K562 (cell line): Measurements from ENCODE around the gene POLN. TPM values are rescaled to one million over a fixed set of nuclear protein-coding genes. Genes with fewer than 3 reads are reported as not detected.
A peak's percentile ranks its signal among the peaks of the same experiment; 100 is the strongest.

Source experiments
- ATAC-seq: fragments of 200-7000 bp; cut with Tn5 transposase; 3 replicates; pipeline ENCODE4 v1.9.1; 2020; ENCODE audit warnings: moderate library complexity
- BruUV-seq: library from RNA; stranded (reverse); fragments of 400-500 nt; replicated peaks from 2 replicates; lab custom pipeline; 2021; lab: Mats Ljungman, UMichigan
- CTCF ChIA-PET: fragments of 300-600 bp; formaldehyde crosslinking; extraction: SDS; loops from one replicate; lab custom pipeline; 2021; ENCODE audit warnings: low intra/inter-chr PET ratio; lab: Yijun Ruan, JAX
- POLR2A ChIA-PET: fragments of 300-600, 350-650 bp; sonication (Branson Sonifier 250); formaldehyde crosslinking; extraction: SDS; loops from one replicate; lab custom pipeline; 2021; ENCODE audit warnings: antibody characterized with exemption, inconsistent platforms; lab: Yijun Ruan, JAX
- DNase-seq, 4 experiments: peaks; one replicate each; pipeline versions ENCODE4 v3.0.0 to v3.0.0-alpha.2; 2011 to 2018; ENCODE audit warnings: low spot score in 3 of 4, mixed read lengths in 3 of 4; ENCODE audit errors: extremely low read depth in 1 of 4
- FAIRE-seq: peaks from 2 replicates; lab custom pipeline; 2011; peaks lifted over from hg19 to GRCh38; lab: Jason Lieb, UNC
- H2AFZ ChIP-seq: 2 replicates; pipeline ENCODE4 v1.6.0; 2011; ENCODE audit warnings: low read depth, low read length, control low read depth, inconsistent platforms
- H3K27ac ChIP-seq: fragments of 200-600 bp; 3 replicates; pipeline ENCODE4 v1.8.0; 2011; ENCODE audit warnings: low read depth, mild to moderate bottlenecking, control low read depth, inconsistent platforms, low read length, moderate library complexity, mixed read lengths; ENCODE audit errors: extremely low read depth
- H3K27me3 ChIP-seq, 2 experiments: fragments of 300-600 bp in 1 of 2; 2 replicates in 1 of 2; 3 replicates in 1 of 2; pipeline versions ENCODE4 v1.6.0 to v1.8.0; 2011; ENCODE audit warnings: inconsistent platforms in 2 of 2, low read length in 2 of 2, mild to moderate bottlenecking in 1 of 2, mixed read lengths in 1 of 2, moderate library complexity in 1 of 2; ENCODE audit not compliant: control insufficient read depth in 2 of 2, insufficient read depth in 2 of 2
- H3K36me3 ChIP-seq: fragments of 300-600 bp; 3 replicates; pipeline ENCODE4 v1.8.0; 2011; ENCODE audit warnings: mild to moderate bottlenecking, low read length, inconsistent platforms; ENCODE audit not compliant: control insufficient read depth, insufficient read depth
- H3K4me1 ChIP-seq, 2 experiments: fragments of 200-600 bp in 1 of 2; replicated peaks in 1 of 2; 2 replicates in 1 of 2; 3 replicates in 1 of 2; pipeline versions ENCODE4 v1.5.1 to v1.8.0; 2011; ENCODE audit warnings: inconsistent platforms in 2 of 2, low read length in 2 of 2, mild to moderate bottlenecking in 1 of 2, mixed read lengths in 1 of 2, moderate library complexity in 1 of 2; ENCODE audit not compliant: control insufficient read depth in 2 of 2, insufficient read depth in 2 of 2
- H3K4me2 ChIP-seq: 2 replicates; pipeline ENCODE4 v1.6.1; 2011; ENCODE audit warnings: low read length, control low read depth, inconsistent platforms, mixed read lengths; ENCODE audit not compliant: insufficient read depth
- H3K4me3 ChIP-seq: fragments of 200-600 bp; sonication (generic), shearing (Covaris generic); 2 replicates; pipeline ENCODE4 v1.5.1; 2016; ENCODE audit warnings: control low read depth, inconsistent platforms
- H3K79me2 ChIP-seq: fragments of 200-600 bp; 3 replicates; pipeline ENCODE4 v1.8.0; 2011; ENCODE audit warnings: low read length, inconsistent platforms; ENCODE audit not compliant: control insufficient read depth, insufficient read depth
- H3K9ac ChIP-seq, 2 experiments: 2 replicates each; pipeline versions ENCODE4 v1.6.0 to v1.6.1; 2011; ENCODE audit warnings: low read depth in 2 of 2, low read length in 2 of 2, control low read depth in 1 of 2, inconsistent platforms in 1 of 2, mild to moderate bottlenecking in 1 of 2, mixed read lengths in 1 of 2; ENCODE audit not compliant: insufficient read depth in 1 of 2
- H3K9me1 ChIP-seq: one replicate; pipeline ENCODE4 v1.6.0; 2011; ENCODE audit warnings: inconsistent platforms, mild to moderate bottlenecking, low read length, moderate library complexity; ENCODE audit not compliant: control insufficient read depth, insufficient read depth
- H3K9me3 ChIP-seq: replicated peaks from 2 replicates; pipeline ENCODE4 v1.5.1; 2011; ENCODE audit warnings: low read depth, low read length, inconsistent platforms; ENCODE audit not compliant: control insufficient read depth, insufficient read depth
- H4K20me1 ChIP-seq: replicated peaks from 2 replicates; pipeline ENCODE4 v1.6.1; 2011; ENCODE audit warnings: low read length, inconsistent platforms, mixed read lengths; ENCODE audit not compliant: control insufficient read depth, insufficient read depth
- PREB ChIP-seq: sonication (generic); formaldehyde crosslinking; IDR thresholded peaks from 2 replicates; pipeline ENCODE4 v1.8.1; 2023; ENCODE audit warnings: mild to moderate bottlenecking, missing genetic modification reagents
- TFAP4 ChIP-seq: sonication (generic); formaldehyde crosslinking; IDR thresholded peaks from 2 replicates; pipeline ENCODE4 v1.8.0; 2022; ENCODE audit warnings: missing genetic modification reagents, mild to moderate bottlenecking, moderate library complexity, borderline replicate concordance
- USF2 ChIP-seq: sonication (generic); formaldehyde crosslinking; IDR thresholded peaks from 2 replicates; pipeline ENCODE4 v1.5.0; 2020; ENCODE audit warnings: missing genetic modification reagents
- ZNF263 ChIP-seq: sonication (generic); formaldehyde crosslinking; IDR thresholded peaks from 2 replicates; pipeline ENCODE4 v1.8.0; 2022; ENCODE audit warnings: mild to moderate bottlenecking, missing genetic modification reagents, borderline replicate concordance
- WGBS: fragments of 100-300 bp; shearing (Covaris generic); methylation state at CpG from one replicate; pipeline ENCODE4 v1.1.6; 2016; ENCODE audit warnings: low coverage, mixed read lengths; ENCODE audit not compliant: insufficient coverage; ENCODE audit errors: missing lambda C conversion rate; 5-methylcytosine and 5-hydroxymethylcytosine counted together
- in situ Hi-C: fragments of 300-500 bp; cut with MboI; formaldehyde crosslinking; loops from 4 replicates; pipeline ENCODE4 v1.15.0; 2018; ENCODE audit warnings: inconsistent platforms, mixed read lengths
- intact Hi-C: fragments of 100-400 bp; cut with micrococcal nuclease; formaldehyde crosslinking; loops from 2 replicates; pipeline ENCODE4 v1.14.2; 2022
- polyA plus RNA-seq, 8 experiments: library from polyadenylated mRNA; depleted of rRNA in 4 of 8; stranded (reverse) in 5 of 8; unstranded in 3 of 8; fragments of >200 nt; fragmentation: Nextera tagmentation in 2 of 8; fragmentation: Illumina TruSeq in 1 of 8; extraction: Ambion mirVana in 2 of 8; extraction: Trizol in 1 of 8; gene quantifications; 2 replicates each; pipeline versions ENCODE4 v1.2.1 to v1.2.3, GENCODE V29; 2011 to 2014; ENCODE audit warnings: inconsistent platforms in 1 of 8, missing spikeins in 1 of 8
- total RNA-seq, 7 experiments: library from RNA; depleted of rRNA in 6 of 7; stranded (reverse); fragments of >200 nt in 6 of 7; fragmentation: Illumina TruSeq in 2 of 7; extraction: Trizol in 2 of 7; gene quantifications; 2 replicates each; pipeline versions ENCODE4 v1.2.1 to v1.2.3, GENCODE V29; 2011 to 2021; ENCODE audit warnings: low replicate concordance in 1 of 7

Gene POLN
- total and polyA plus RNA-seq, 9 of the 15 experiments (the other 6 are each of a cell fraction or from before 2014, with no cell fraction given): 0.08 to 0.91 (median 0.32) TPM

GRCh38 chr4:2071252-2071911, 170.5 kb downstream of the POLN start:
- Histone ChIP-seq H3K9me1 (no peaks in the 10 kb centered on the region), H3K4me3 (no peak overlapping the region), H3K4me1 (peaks cover 3 to 79% of the 10 kb centered on the region in 2 experiments; a peak in 3 of 5 replicates), H3K9ac (peak overlapping the region in 1 of 2 experiments; percentile 76; a peak in 2 of 4 replicates), H3K27ac (no peak overlapping the region), H3K36me3 (no peaks in the 10 kb centered on the region), H3K4me2 (no peak overlapping the region), H3K79me2 (no peaks in the 10 kb centered on the region), H4K20me1 (no peaks in the 10 kb centered on the region), H3K9me3 (no peaks in the 10 kb centered on the region), H2AFZ (no peak overlapping the region), H3K27me3 (peaks cover 0 to 3% of the 10 kb centered on the region in 2 experiments; a peak in 3 of 5 replicates)
- CTCF ChIA-PET: no interaction called here
- TF ChIP-seq PREB (CRISPR knock-in tag): no peak
- TF ChIP-seq TFAP4: 0 out of 2 replicates have a peak, but pooled peaks have one; percentile 12
- peak; percentile 27; the same call in 1 of the 2 replicates for TF ChIP-seq USF2 (CRISPR knock-in tag)
- peak; percentile 86 for TF ChIP-seq ZNF263 (CRISPR knock-in tag)
- FAIRE-seq (no peak), ATAC-seq (peak; percentile 43), DNase-seq (peak in 1 of 4 experiments; percentile 43)
- no TSS peak for BruUV-seq
- POLR2A ChIA-PET: interaction anchor here (1.2 kb wide), 1 partner anchor 12 kb away, joined by 3 read pairs; the partner anchor contains the start of gene NAT8L
- in situ Hi-C loops: no loop called here
- intact Hi-C loops: no loop called here
- 14% methylated on average over 15 of the region's 16 CpGs for WGBS
